ENCODE data around the gene CINP. TPM values are rescaled to one million over a fixed set of nuclear protein-coding genes. Genes with fewer than 3 reads are reported as not detected.
"Not testable (repeated sequence)": the region's sequence is repeated elsewhere in the genome, so short reads cannot be mapped to it uniquely, and the experiment has no call there.

CINP gene
- polyA plus RNA-seq, 4 donors, result 33.1 to 39.0 (median 37.2) TPM

GRCh38 chr14:102321456-102322422 is 41.0 kb downstream of the CINP start:
- DNase-seq (ENCODE audit: low read depth in 4 of 4, low spot score in 2 of 4), result no peak

GRCh38 chr14:102320671-102321455 is 41.8 kb downstream of the CINP start:
- no peak for DNase-seq (ENCODE audit: low read depth in 4 of 4, low spot score in 2 of 4)

- DNase-seq (ENCODE audit: low read depth in 4 of 4, low spot score in 2 of 4), result no peak
These were observed 42.5 kb downstream of the CINP start for GRCh38 chr14:102320033-102320660.

GRCh38 chr14:102319351-102320032 is 43.2 kb downstream of the CINP start, which contains the start of gene ZNF839:
Gene ZNF839, plus strand, starts transcription at chr14:102319746. Its CDS starts 20 bp downstream, at chr14:102319766.
- DNase-seq (ENCODE audit: low read depth in 4 of 4, low spot score in 2 of 4), result peak in 3 of 4 donors; percentile 74 to 84 (median 78)

GRCh38 chr14:102318781-102319276 is 43.9 kb downstream of the CINP start:
- DNase-seq (ENCODE audit: low read depth in 4 of 4, low spot score in 2 of 4), result no peak

- DNase-seq (ENCODE audit: low read depth in 4 of 4, low spot score in 2 of 4), result no peak
These were observed 45.0 kb downstream of the CINP start for GRCh38 chr14:102317564-102318248.

- DNase-seq (ENCODE audit: low read depth in 4 of 4, low spot score in 2 of 4), result peak; percentile 77 to 86 (median 84)
These were observed 45.7 kb downstream of the CINP start for GRCh38 chr14:102316743-102317563.

- peak in 3 of 4 donors; percentile 50 to 63 (median 60) for DNase-seq (ENCODE audit: low read depth in 4 of 4, low spot score in 2 of 4)
These were observed 46.4 kb downstream of the CINP start for GRCh38 chr14:102316338-102316742.

- DNase-seq (ENCODE audit: low read depth in 4 of 4, low spot score in 2 of 4), result no peak
These were observed 47.6 kb downstream of the CINP start for GRCh38 chr14:102315121-102315520.

GRCh38 chr14:102314242-102315011 is 48.3 kb downstream of the CINP start:
- peak in 3 of 4 donors; percentile 68 to 74 (median 71) for DNase-seq (ENCODE audit: low read depth in 4 of 4, low spot score in 2 of 4)

GRCh38 chr14:102304611-102305506 is 57.8 kb downstream of the CINP start, which contains the start of gene MOK:
Gene MOK, minus strand, starts transcription at chr14:102305164. Its CDS starts 196 bp downstream, at chr14:102304968.
- peak; percentile 91 to 98 (median 98) for DNase-seq (ENCODE audit: low read depth in 4 of 4, low spot score in 2 of 4)

- no peak for DNase-seq (ENCODE audit: low read depth in 4 of 4, low spot score in 2 of 4)
These were observed 59.0 kb downstream of the CINP start for GRCh38 chr14:102303664-102304063.

- DNase-seq (ENCODE audit: low read depth in 4 of 4, low spot score in 2 of 4), result not testable (repeated sequence)
These were observed 64.2 kb downstream of the CINP start for GRCh38 chr14:102298303-102299070.

Measured in left renal cortex interstitium (tissue), 4 donors.